Measurements from ENCODE around the gene PLCL1. TPM values are rescaled to one million over a fixed set of nuclear protein-coding genes. Genes with fewer than 3 reads are reported as not detected.

PLCL1 gene
- total RNA-seq, 3 donors from 2014 or later (not counting 1 experiment from before 2014, with no cell fraction given): 0.86 to 2.8 (median 1.1) TPM

- Mint-ChIP-seq H3K4me3 (no peak overlapping the region), H3K4me1 (no peaks in the 10 kb centered on the region), H3K9me3 (peaks cover 0 to 6% of the 10 kb centered on the region in 2 donors), H3K27ac (no peak overlapping the region), H3K36me3 (no peaks in the 10 kb centered on the region), H3K27me3 (ENCODE audit: low read depth in 2 of 2) (no peaks in the 10 kb centered on the region)
- intact Hi-C loops (cut with micrococcal nuclease): no loop called here
- Histone ChIP-seq H3K27me3 (ENCODE audit: control insufficient read depth, insufficient read depth, low read length) (no peaks in the 10 kb centered on the region), H3K27ac (ENCODE audit: low read length) (no peak overlapping the region), H3K4me1 (ENCODE audit: control insufficient read depth, insufficient read depth, low read length) (no peaks in the 10 kb centered on the region), H3K9me3 (ENCODE audit: control insufficient read depth, insufficient read depth, low read length) (no peaks in the 10 kb centered on the region), H3K4me3 (ENCODE audit: low read length) (no peak overlapping the region), H3K36me3 (ENCODE audit: control insufficient read depth, insufficient read depth, low read length) (no peaks in the 10 kb centered on the region)
- 37% methylated on average over 1 of the region's 2 CpGs for WGBS (ENCODE audit: insufficient coverage)
- DNase-seq (no peak), ATAC-seq (no peak)
- TF ChIP-seq CTCF (IDR thresholded peaks at IDR 0.05): no peak
These were observed 292.6 kb downstream of the PLCL1 start for GRCh38 chr2:198096965-198097364.

GRCh38 chr2:198097630-198098029, 293.2 kb downstream of the PLCL1 start:
- intact Hi-C loops (cut with micrococcal nuclease): no loop called here
- H3K27me3 Mint-ChIP-seq (ENCODE audit: low read depth in 2 of 2): no peaks in the 10 kb centered on the region
- Histone ChIP-seq H3K4me3 (ENCODE audit: low read length) (no peak overlapping the region), H3K27ac (ENCODE audit: low read length) (no peak overlapping the region), H3K36me3 (ENCODE audit: control insufficient read depth, insufficient read depth, low read length) (no peaks in the 10 kb centered on the region), H3K9me3 (ENCODE audit: control insufficient read depth, insufficient read depth, low read length) (no peaks in the 10 kb centered on the region), H3K27me3 (ENCODE audit: control insufficient read depth, insufficient read depth, low read length) (no peaks in the 10 kb centered on the region), H3K4me1 (ENCODE audit: control insufficient read depth, insufficient read depth, low read length) (no peaks in the 10 kb centered on the region)
- H3K4me3 Mint-ChIP-seq: no peak overlapping the region
- H3K36me3 Mint-ChIP-seq: no peaks in the 10 kb centered on the region
- DNase-seq (no peak), ATAC-seq (no peak)
- no peak for TF ChIP-seq CTCF (IDR thresholded peaks at IDR 0.05)
- H3K4me1 Mint-ChIP-seq: no peaks in the 10 kb centered on the region
- peaks cover 0 to 4% of the 10 kb centered on the region in 2 donors for H3K9me3 Mint-ChIP-seq
- 87% methylated on average over 3 of the region's 3 CpGs for WGBS (ENCODE audit: insufficient coverage)
- H3K27ac Mint-ChIP-seq: no peak overlapping the region

- H3K4me1 Mint-ChIP-seq: no peaks in the 10 kb centered on the region
- H3K36me3 Mint-ChIP-seq: no peaks in the 10 kb centered on the region
- peaks cover 0 to 3% of the 10 kb centered on the region in 2 donors for H3K9me3 Mint-ChIP-seq
- ATAC-seq: no peak
- no peak overlapping the region for H3K27ac Mint-ChIP-seq
- H3K4me1 ChIP-seq (ENCODE audit: control insufficient read depth, insufficient read depth, low read length): no peaks in the 10 kb centered on the region
- H3K4me3 ChIP-seq (ENCODE audit: low read length): no peak overlapping the region
- DNase-seq: no peak
- H3K27ac ChIP-seq (ENCODE audit: low read length): no peak overlapping the region
- TF ChIP-seq CTCF (IDR thresholded peaks at IDR 0.05): no peak
- H3K4me3 Mint-ChIP-seq: no peak overlapping the region
- intact Hi-C loops (cut with micrococcal nuclease): no loop called here
- WGBS (ENCODE audit: insufficient coverage): no CpG with 5 or more reads among the region's 1 CpG
- H3K36me3 ChIP-seq (ENCODE audit: control insufficient read depth, insufficient read depth, low read length): no peaks in the 10 kb centered on the region
- H3K9me3 ChIP-seq (ENCODE audit: control insufficient read depth, insufficient read depth, low read length): no peaks in the 10 kb centered on the region
- no peaks in the 10 kb centered on the region for H3K27me3 ChIP-seq (ENCODE audit: control insufficient read depth, insufficient read depth, low read length)
- H3K27me3 Mint-ChIP-seq (ENCODE audit: low read depth in 2 of 2): no peaks in the 10 kb centered on the region
These were observed 294.0 kb downstream of the PLCL1 start for GRCh38 chr2:198098386-198098785.

GRCh38 chr2:198098918-198099317, 294.5 kb downstream of the PLCL1 start:
- WGBS (ENCODE audit: insufficient coverage): 88% methylated on average over 4 of the region's 6 CpGs
- no peak for TF ChIP-seq CTCF (IDR thresholded peaks at IDR 0.05)
- H3K4me1 Mint-ChIP-seq: no peaks in the 10 kb centered on the region

More at GRCh38 chr2:198098918-198099317, 294.5 kb downstream of the PLCL1 start:
- Mint-ChIP-seq H3K27ac (no peak overlapping the region), H3K36me3 (no peaks in the 10 kb centered on the region), H3K4me3 (no peak overlapping the region), H3K9me3 (peaks cover 0 to 3% of the 10 kb centered on the region in 2 donors), H3K27me3 (ENCODE audit: low read depth in 2 of 2) (no peaks in the 10 kb centered on the region)
- ATAC-seq: no peak
- no peak overlapping the region for H3K27ac ChIP-seq (ENCODE audit: low read length)
- DNase-seq: no peak
- H3K4me3 ChIP-seq (ENCODE audit: low read length): no peak overlapping the region
- intact Hi-C loops (cut with micrococcal nuclease): no loop called here
- no peaks in the 10 kb centered on the region for H3K9me3 ChIP-seq (ENCODE audit: control insufficient read depth, insufficient read depth, low read length)
- no peaks in the 10 kb centered on the region for H3K27me3 ChIP-seq (ENCODE audit: control insufficient read depth, insufficient read depth, low read length)
- H3K36me3 ChIP-seq (ENCODE audit: control insufficient read depth, insufficient read depth, low read length): no peaks in the 10 kb centered on the region
- H3K4me1 ChIP-seq (ENCODE audit: control insufficient read depth, insufficient read depth, low read length): no peaks in the 10 kb centered on the region
